ENCODE measurements around the gene FREY1. TPM values are rescaled to one million over a fixed set of nuclear protein-coding genes. Genes with fewer than 3 reads are reported as not detected.
"Not testable (repeated sequence)": the region's sequence is repeated elsewhere in the genome, so short reads cannot be mapped to it uniquely, and the experiment has no call there.

The FREY1 gene
- total RNA-seq, 1 donor from 2014 or later: not detected

GRCh38 chr11:45907911-45908370, 870 bp upstream of the FREY1 start:
- no peak overlapping the region for H3K4me3 Mint-ChIP-seq
- Histone ChIP-seq H3K27me3 (no peaks in the 10 kb centered on the region), H3K79me2 (ENCODE audit: low read depth) (no peaks in the 10 kb centered on the region), H2AFZ (replicated peaks) (no peak overlapping the region), H3K4me2 (no peak overlapping the region), H3K4me1 (no peaks in the 10 kb centered on the region), H3F3A (ENCODE audit: low read depth) (peaks cover 4% of the 10 kb centered on the region), H3K9ac (no peak overlapping the region), H4K20me1 (ENCODE audit: low read depth) (peaks cover 7% of the 10 kb centered on the region), H3K9me3 (ENCODE audit: low read depth) (no peaks in the 10 kb centered on the region), H3K4me3 (no peak overlapping the region), H3K27ac (no peak overlapping the region), H3K36me3 (no peaks in the 10 kb centered on the region)
- TF ChIP-seq, protein P1, sequence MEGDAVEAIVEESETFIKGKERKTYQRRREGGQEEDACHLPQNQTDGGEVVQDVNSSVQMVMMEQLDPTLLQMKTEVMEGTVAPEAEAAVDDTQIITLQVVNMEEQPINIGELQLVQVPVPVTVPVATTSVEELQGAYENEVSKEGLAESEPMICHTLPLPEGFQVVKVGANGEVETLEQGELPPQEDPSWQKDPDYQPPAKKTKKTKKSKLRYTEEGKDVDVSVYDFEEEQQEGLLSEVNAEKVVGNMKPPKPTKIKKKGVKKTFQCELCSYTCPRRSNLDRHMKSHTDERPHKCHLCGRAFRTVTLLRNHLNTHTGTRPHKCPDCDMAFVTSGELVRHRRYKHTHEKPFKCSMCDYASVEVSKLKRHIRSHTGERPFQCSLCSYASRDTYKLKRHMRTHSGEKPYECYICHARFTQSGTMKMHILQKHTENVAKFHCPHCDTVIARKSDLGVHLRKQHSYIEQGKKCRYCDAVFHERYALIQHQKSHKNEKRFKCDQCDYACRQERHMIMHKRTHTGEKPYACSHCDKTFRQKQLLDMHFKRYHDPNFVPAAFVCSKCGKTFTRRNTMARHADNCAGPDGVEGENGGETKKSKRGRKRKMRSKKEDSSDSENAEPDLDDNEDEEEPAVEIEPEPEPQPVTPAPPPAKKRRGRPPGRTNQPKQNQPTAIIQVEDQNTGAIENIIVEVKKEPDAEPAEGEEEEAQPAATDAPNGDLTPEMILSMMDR (IDR thresholded peaks at IDR 0.05): no peak
- TF ChIP-seq EZH2 (IDR thresholded peaks at IDR 0.05) (no peak), EZH2phosphoT487 (IDR thresholded peaks at IDR 0.05) (no peak)
- H3K36me3 Mint-ChIP-seq: peaks cover 8% of the 10 kb centered on the region
- H3K27ac Mint-ChIP-seq: no peak overlapping the region
- no peak for DNase-seq (ENCODE audit: low spot score)
- H3K9me3 Mint-ChIP-seq: no peaks in the 10 kb centered on the region
- peaks cover 13% of the 10 kb centered on the region for H3K27me3 Mint-ChIP-seq (ENCODE audit: insufficient read depth, low read depth)
- H3K4me1 Mint-ChIP-seq: peaks cover 3% of the 10 kb centered on the region

- Mint-ChIP-seq H3K27ac (peak overlapping the region; percentile 57), H3K27me3 (ENCODE audit: insufficient read depth, low read depth) (peaks cover 13% of the 10 kb centered on the region), H3K4me1 (peaks cover 7% of the 10 kb centered on the region), H3K9me3 (no peaks in the 10 kb centered on the region), H3K36me3 (peaks cover 6% of the 10 kb centered on the region), H3K4me3 (no peak overlapping the region)
- Histone ChIP-seq H3F3A (ENCODE audit: low read depth) (peaks cover 4% of the 10 kb centered on the region), H4K20me1 (ENCODE audit: low read depth) (peaks cover 14% of the 10 kb centered on the region), H3K4me2 (no peak overlapping the region), H2AFZ (replicated peaks) (no peak overlapping the region), H3K36me3 (no peaks in the 10 kb centered on the region), H3K9me3 (ENCODE audit: low read depth) (no peaks in the 10 kb centered on the region), H3K4me1 (peaks cover 2% of the 10 kb centered on the region), H3K27me3 (peaks cover 2% of the 10 kb centered on the region), H3K27ac (no peak overlapping the region), H3K79me2 (ENCODE audit: low read depth) (no peaks in the 10 kb centered on the region), H3K9ac (no peak overlapping the region), H3K4me3 (no peak overlapping the region)
- DNase-seq (ENCODE audit: low spot score): no peak
- TF ChIP-seq, protein P1 (IDR thresholded peaks at IDR 0.05): no peak
- TF ChIP-seq EZH2 (IDR thresholded peaks at IDR 0.05) (no peak), EZH2phosphoT487 (IDR thresholded peaks at IDR 0.05) (no peak)
These were observed 882 bp downstream of the FREY1 start for GRCh38 chr11:45906096-45906682.

DNA sequence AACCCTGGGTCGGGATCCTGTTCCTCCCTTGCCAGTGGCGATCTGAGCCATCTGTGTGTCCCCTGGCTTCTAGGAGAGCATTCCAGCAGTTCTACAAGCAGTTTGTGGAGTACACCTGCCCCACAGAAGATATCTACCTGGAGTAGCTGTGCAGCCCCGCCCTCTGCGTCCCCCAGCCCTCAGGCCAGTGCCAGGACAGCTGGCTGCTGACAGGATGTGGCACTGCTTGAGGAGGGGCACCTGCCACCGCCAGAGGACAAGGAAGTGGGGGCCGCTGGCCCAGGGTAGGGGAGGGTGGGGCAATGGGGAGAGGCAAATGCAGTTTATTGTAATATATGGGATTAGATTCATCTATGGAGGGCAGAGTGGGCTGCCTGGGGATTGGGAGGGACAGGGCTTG, 1.5 kb downstream of the FREY1 start:
- not testable (repeated sequence) for H3K27me3 ChIP-seq; H3K27ac Mint-ChIP-seq; H3K9ac ChIP-seq; H3K4me2 ChIP-seq; H3K36me3 ChIP-seq; H3K79me2 ChIP-seq (ENCODE audit: low read depth); H3F3A ChIP-seq (ENCODE audit: low read depth); H3K4me3 ChIP-seq; H2AFZ ChIP-seq (replicated peaks); H3K4me1 ChIP-seq; H3K27ac ChIP-seq; DNase-seq (ENCODE audit: low spot score); H3K9me3 Mint-ChIP-seq; H3K36me3 Mint-ChIP-seq; H3K4me3 Mint-ChIP-seq; H3K9me3 ChIP-seq (ENCODE audit: low read depth)
- Mint-ChIP-seq H3K4me1 (peaks cover 14% of the 10 kb centered on the region), H3K27me3 (ENCODE audit: insufficient read depth, low read depth) (peaks cover 13% of the 10 kb centered on the region)
- peaks cover 20% of the 10 kb centered on the region for H4K20me1 ChIP-seq (ENCODE audit: low read depth)

DNA sequence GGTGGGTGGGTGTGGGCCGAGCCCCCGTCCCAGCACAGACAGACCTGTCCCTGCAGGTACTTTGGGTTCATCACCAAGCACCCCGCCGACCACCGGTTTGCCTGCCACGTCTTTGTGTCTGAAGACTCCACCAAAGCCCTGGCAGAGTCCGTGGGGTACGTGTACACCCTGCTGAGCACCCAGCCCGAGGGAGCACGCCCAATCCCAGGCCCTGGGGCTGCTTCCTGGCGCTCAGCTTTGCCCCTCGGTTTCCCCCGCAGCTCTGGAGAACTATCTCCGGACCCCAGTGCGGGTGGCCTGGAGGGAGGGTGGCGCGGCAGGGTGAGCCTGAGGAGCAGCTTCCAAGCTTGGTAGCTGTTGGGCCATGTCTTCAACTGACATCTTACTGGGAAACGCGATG, 2.0 kb downstream of the FREY1 start:
- H2AFZ ChIP-seq (replicated peaks): no peak overlapping the region
- H3K36me3 ChIP-seq: no peaks in the 10 kb centered on the region
- H3K4me1 ChIP-seq: peaks cover 11% of the 10 kb centered on the region
- Mint-ChIP-seq H3K4me1 (peaks cover 16% of the 10 kb centered on the region), H3K9me3 (no peaks in the 10 kb centered on the region), H3K4me3 (no peak overlapping the region), H3K36me3 (peaks cover 6% of the 10 kb centered on the region), H3K27me3 (ENCODE audit: insufficient read depth, low read depth) (peaks cover 13% of the 10 kb centered on the region), H3K27ac (no peak overlapping the region)
- TF ChIP-seq EZH2 (IDR thresholded peaks at IDR 0.05): no peak
- TF ChIP-seq, protein P1 (IDR thresholded peaks at IDR 0.05): no peak
- TF ChIP-seq EZH2phosphoT487 (IDR thresholded peaks at IDR 0.05): no peak
- no peak overlapping the region for H3K4me3 ChIP-seq
- H3K9me3 ChIP-seq (ENCODE audit: low read depth): no peaks in the 10 kb centered on the region
- no peak overlapping the region for H3K27ac ChIP-seq
- peaks cover 24% of the 10 kb centered on the region for H4K20me1 ChIP-seq (ENCODE audit: low read depth)
- no peak overlapping the region for H3K9ac ChIP-seq
- H3K4me2 ChIP-seq: no peak overlapping the region
- H3F3A ChIP-seq (ENCODE audit: low read depth): peaks cover 10% of the 10 kb centered on the region
- no peaks in the 10 kb centered on the region for H3K79me2 ChIP-seq (ENCODE audit: low read depth)
- DNase-seq (ENCODE audit: low spot score): no peak
- peaks cover 12% of the 10 kb centered on the region for H3K27me3 ChIP-seq
